Stimulated activated CD4-positive, alpha-beta T cell treated with anti-CD3 and anti-CD28 coated beads, Interleukin-4, amount 100 ng/mL, for 48 hours (primary cell): ENCODE data around the gene MACROD2.
"Not testable (repeated sequence)": the region's sequence is repeated elsewhere in the genome, so short reads cannot be mapped to it uniquely, and the experiment has no call there.

Source experiments
- DNase-seq, 2 donors: peaks; one replicate each; pipeline ENCODE4 v3.0.0-alpha.2; 2020; ENCODE audit warnings: low read depth in 2 of 2

The MACROD2 gene

GRCh38 chr20:15520930-15521524 is 1525.7 kb downstream of the MACROD2 start:
- no peak for DNase-seq

GRCh38 chr20:15523400-15523799 is 1528.1 kb downstream of the MACROD2 start:
- DNase-seq = no peak

GRCh38 chr20:15528391-15529111 is 1533.2 kb downstream of the MACROD2 start:
- DNase-seq = no peak

- no peak for DNase-seq
These were observed 1540.5 kb downstream of the MACROD2 start for GRCh38 chr20:15535863-15536262.

- DNase-seq = not testable (repeated sequence)
These were observed 1541.9 kb downstream of the MACROD2 start for GRCh38 chr20:15537200-15537599.

- DNase-seq = no peak
These were observed 1547.3 kb downstream of the MACROD2 start for GRCh38 chr20:15542655-15543054.

GRCh38 chr20:15544742-15545141 is 1549.4 kb downstream of the MACROD2 start:
- DNase-seq = no peak

- no peak for DNase-seq
These were observed 1551.3 kb downstream of the MACROD2 start for GRCh38 chr20:15546525-15547023.

GRCh38 chr20:15547119-15547518 is 1551.8 kb downstream of the MACROD2 start:
- DNase-seq = no peak

GRCh38 chr20:15550116-15550870 is 1555.0 kb downstream of the MACROD2 start:
- DNase-seq = no peak

- no peak for DNase-seq
These were observed 1560.6 kb downstream of the MACROD2 start for GRCh38 chr20:15555913-15556312.

GRCh38 chr20:15556869-15557268 is 1561.6 kb downstream of the MACROD2 start:
- DNase-seq = no peak

GRCh38 chr20:15561070-15561569 is 1565.8 kb downstream of the MACROD2 start:
- no peak for DNase-seq

GRCh38 chr20:15561707-15562404 is 1566.5 kb downstream of the MACROD2 start:
- no peak for DNase-seq

- no peak for DNase-seq
These were observed 1568.5 kb downstream of the MACROD2 start for GRCh38 chr20:15563836-15564235.

- no peak for DNase-seq
These were observed 1569.7 kb downstream of the MACROD2 start for GRCh38 chr20:15564981-15565380.

- DNase-seq = no peak
These were observed 1570.5 kb downstream of the MACROD2 start for GRCh38 chr20:15565786-15566185.

- DNase-seq = no peak
These were observed 1571.9 kb downstream of the MACROD2 start for GRCh38 chr20:15567219-15567618.

- no peak for DNase-seq
These were observed 1574.8 kb downstream of the MACROD2 start for GRCh38 chr20:15570156-15570555.

GRCh38 chr20:15571056-15571455 is 1575.7 kb downstream of the MACROD2 start:
- DNase-seq = no peak

- no peak for DNase-seq
These were observed 1579.9 kb downstream of the MACROD2 start for GRCh38 chr20:15575255-15575654.

- DNase-seq = no peak
These were observed 1581.1 kb downstream of the MACROD2 start for GRCh38 chr20:15576411-15576810.
